HG03064 (cell line): ENCODE measurements around the gene ESYT2.

ENCODE experiments used
- ATAC-seq: cut with Tn5 transposase; IDR thresholded peaks from one replicate; pipeline ENCODE4 v1.9.1; 2021; ENCODE audit warnings: low read depth; ENCODE audit not compliant: unreplicated experiment

The ESYT2 gene

DNA sequence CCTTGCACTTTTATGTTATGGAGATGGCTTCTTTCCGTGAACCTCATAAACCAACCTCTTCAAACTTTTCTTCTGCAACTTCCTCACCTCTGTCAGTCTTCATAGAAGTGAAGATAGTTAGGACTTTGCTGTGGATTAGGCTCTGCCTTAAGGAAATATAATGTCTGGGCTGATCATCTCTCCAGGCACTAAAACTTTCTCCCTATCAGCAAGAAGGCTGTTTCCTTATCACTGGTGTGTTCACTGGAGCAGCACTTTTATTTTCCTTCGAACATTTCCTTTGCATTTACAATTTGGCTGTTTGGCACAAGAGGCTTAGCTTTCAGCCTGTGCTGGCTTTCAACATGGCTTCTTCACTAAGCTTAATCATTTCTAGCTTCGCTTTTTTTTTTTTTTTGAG is 52.8 kb downstream of the ESYT2 start:
- ATAC-seq, result no peak

GRCh38 chr7:158774952-158775351 is 54.4 kb downstream of the ESYT2 start:
- ATAC-seq, result no peak

DNA sequence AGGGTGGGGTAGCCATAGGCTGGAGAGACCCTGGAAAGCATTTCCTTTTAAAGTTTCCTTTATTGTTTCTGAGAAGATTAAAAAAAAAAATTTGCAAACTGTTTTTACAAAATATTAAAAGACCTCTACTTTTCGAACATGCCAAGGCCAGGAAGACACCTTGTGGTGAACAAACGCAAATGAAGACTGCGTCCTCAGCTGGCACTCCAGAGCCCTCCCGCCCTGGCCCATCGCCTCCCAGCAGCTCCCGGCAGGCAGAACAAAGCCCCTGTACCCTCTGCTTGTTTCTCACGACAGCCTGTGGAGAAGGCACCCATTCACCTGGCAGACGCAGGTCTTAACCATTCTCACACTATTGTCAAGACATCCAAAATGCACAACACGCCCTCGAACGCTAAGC is 56.4 kb downstream of the ESYT2 start:
- ATAC-seq, result no peak

- ATAC-seq, result no peak
Measured at GRCh38 chr7:158771213-158771834, 58.0 kb downstream of the ESYT2 start.

- no peak for ATAC-seq
Measured at GRCh38 chr7:158767707-158768106, 61.6 kb downstream of the ESYT2 start.

DNA sequence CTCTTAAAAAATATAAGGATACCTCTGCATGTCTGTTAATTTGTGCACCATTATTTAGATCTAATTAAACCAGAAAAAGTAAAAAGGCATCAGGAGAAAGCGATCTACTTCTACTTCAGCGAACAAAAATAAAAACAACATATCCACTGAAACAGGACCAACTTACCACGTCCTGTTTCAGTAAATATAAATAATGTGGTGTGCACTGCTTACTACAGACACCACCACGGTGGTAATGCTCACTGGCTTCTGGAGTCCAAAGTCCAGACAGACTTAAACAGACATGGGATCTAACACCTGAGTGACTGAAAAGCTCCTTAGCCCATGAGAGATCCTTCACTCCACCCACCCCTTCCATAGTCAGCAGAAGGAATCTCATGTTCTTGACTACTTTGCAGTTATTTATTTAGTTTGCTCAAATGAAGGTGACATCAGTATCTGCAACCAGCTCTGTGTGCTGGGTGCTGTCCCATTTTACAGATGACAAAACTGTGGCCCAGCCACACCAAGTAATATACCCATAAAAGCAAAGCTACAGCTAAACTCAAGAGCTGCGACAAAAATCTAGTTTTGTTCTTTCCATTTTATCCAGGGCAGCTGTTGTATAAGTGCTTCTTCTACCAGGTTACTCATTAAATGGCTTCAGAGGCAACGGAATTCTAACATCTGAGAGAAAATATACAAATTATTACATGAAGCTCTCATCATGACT is 62.6 kb downstream of the ESYT2 start:
- no peak for ATAC-seq

GRCh38 chr7:158765020-158765419 is 64.3 kb downstream of the ESYT2 start:
- no peak for ATAC-seq

DNA sequence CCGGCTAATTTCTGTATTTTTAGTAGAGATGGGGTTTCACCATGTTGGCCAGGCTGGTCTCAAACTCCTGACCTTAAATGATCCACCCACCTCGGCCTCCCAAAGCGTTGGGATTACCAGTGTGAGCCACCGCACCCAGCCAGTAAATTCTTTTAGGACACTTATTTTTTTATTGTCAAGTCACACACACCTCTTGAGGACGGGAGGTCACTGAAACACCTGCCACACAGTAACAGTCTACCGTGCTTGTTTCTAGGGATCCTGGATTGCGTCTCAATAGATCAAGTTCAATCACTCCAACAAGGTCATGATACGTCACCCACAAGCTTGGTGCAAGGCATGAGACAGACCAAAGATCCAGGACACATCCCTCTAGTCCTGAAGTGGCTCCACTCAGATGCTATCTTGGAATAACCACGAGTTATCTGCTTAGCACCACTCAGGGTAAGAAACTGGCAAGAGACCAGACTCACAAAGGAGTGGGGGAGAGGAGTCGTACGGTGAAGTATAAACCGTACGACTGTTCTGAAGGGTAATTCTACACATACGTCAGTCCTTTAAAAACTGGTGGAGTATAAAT is 65.8 kb downstream of the ESYT2 start:
- ATAC-seq, result no peak

- ATAC-seq, result no peak
Measured at GRCh38 chr7:158761945-158762344, 67.4 kb downstream of the ESYT2 start.

- ATAC-seq, result no peak
Measured at GRCh38 chr7:158760936-158761335, 68.4 kb downstream of the ESYT2 start.

- ATAC-seq, result no peak
Measured at GRCh38 chr7:158760445-158760764, 68.9 kb downstream of the ESYT2 start.

- no peak for ATAC-seq
Measured at GRCh38 chr7:158759749-158760444, 69.4 kb downstream of the ESYT2 start.

- no peak for ATAC-seq
Measured at GRCh38 chr7:158759245-158759614, 70.1 kb downstream of the ESYT2 start.

DNA sequence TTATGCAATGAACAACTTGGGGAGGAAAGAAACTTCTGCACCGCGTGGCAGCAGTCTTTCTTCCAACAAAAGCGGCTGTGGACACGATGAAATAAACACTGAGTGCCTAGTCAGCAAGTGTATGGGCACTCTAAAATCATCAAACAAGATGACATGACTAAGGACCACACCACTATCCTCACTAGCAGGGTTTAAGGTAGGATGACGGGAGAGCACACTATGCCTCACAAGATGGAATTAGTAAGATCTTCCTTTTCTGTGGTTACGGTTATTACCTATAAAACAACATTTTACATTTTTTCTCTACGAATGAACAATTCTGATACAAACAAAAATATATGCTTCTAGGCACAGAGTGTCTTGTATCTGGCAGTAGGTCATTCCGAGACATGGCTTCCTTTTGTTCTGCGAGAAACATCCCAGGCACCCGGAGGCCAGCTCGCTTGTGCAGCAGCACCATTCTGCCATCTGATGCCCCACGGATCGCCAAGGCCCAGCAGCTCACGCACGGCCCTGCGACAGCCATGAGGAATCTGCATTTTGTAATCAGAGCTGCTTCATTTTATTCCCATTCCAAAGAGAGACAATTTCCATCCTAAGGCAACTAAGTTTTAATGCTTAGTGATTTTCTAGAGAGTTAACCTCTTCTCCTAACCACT is 70.6 kb downstream of the ESYT2 start:
- no peak for ATAC-seq

GRCh38 chr7:158757404-158757989 is 71.8 kb downstream of the ESYT2 start:
- ATAC-seq, result no peak

- ATAC-seq, result no peak
Measured at GRCh38 chr7:158754746-158755444, 74.4 kb downstream of the ESYT2 start.

DNA sequence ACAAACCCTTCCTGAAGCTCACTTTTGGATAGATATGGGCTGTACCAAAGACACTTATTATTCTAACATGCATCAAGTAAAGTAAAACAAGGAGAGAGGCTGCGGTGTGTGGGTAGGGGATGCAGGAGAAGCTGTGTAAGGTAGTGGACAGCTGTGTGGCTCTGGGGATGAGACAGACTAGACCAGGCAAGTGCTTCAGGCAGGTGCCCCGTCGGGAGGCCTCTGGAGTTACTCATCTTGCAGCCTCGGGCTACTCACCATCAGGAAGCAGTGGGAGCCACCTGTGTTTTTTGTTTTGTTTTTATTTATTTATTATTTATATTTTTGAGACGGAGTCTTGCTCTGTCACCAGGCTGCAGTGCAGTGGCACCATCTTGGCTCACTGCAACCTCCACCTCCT is 75.4 kb downstream of the ESYT2 start:
- no peak for ATAC-seq

DNA sequence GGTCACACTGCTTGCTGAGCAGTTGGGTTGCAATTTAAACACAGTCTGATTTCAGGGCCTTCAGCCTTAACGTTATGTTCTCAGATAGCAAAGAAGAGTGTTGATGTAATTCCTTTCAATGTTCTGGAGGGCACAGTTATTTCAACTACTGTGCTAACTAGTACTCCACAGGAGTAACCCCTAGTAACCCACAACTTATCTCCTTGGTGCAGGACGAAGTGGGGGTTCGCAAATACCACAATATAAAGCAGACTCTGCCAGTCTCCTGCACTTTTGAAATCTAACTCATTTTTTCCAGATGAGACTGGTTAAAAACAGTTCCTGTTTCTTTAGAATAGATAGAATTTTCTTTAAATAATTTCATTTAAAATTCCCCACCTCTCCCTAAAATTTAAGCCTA is 77.6 kb downstream of the ESYT2 start:
- ATAC-seq, result no peak

DNA sequence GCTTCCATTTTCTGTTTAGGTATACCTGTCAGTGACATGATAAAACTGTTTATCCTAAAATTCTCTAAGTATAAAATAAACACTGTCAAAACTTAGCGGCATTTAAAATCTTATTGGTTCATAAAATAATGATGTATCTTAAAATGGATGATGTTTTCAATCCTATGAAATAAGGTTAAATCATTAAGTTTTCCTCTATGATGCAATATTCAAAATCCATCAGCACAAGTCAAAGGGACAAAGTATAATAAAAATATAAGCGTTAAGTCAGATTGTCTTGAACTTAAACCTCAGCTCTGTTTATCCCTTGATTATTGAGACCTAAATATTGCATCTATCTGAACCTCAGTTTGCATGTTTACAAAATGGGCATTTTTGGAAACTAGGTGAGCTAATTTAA is 78.1 kb downstream of the ESYT2 start:
- no peak for ATAC-seq

GRCh38 chr7:158750702-158751101 is 78.6 kb downstream of the ESYT2 start:
- no peak for ATAC-seq
